ENCODE data around the gene GTF3C1.

- no peak for TF ChIP-seq SUZ12 (IDR thresholded peaks at IDR 0.05; ENCODE audit: extremely low read depth, insufficient read depth, insufficient read length)
- no peak for TF ChIP-seq YY1 (IDR thresholded peaks at IDR 0.05; ENCODE audit: insufficient read depth, insufficient read length)
Observed at GRCh38 chr16:27506771-27507170, 42.9 kb downstream of the GTF3C1 start.

All from NT2/D1 (cell line).